SHP77 treated with DMSO at 0.1 percent for 48 hours (cell line): ENCODE measurements around the gene GFI1B.
"Not testable (repeated sequence)": the region's sequence is repeated elsewhere in the genome, so short reads cannot be mapped to it uniquely, and the experiment has no call there.

ENCODE experiments used
- DNase-seq: peaks from one replicate; lab custom pipeline; 2025; lab: John Stamatoyannopoulos, UW

The GFI1B gene

GRCh38 chr9:132991351-132992300, 13.1 kb downstream of the GFI1B start:
- no peak for DNase-seq

- no peak for DNase-seq
Measured at GRCh38 chr9:132993511-132993939, 15.0 kb downstream of the GFI1B start.

- no peak for DNase-seq
Measured at GRCh38 chr9:132994410-132995120, 16.1 kb downstream of the GFI1B start.

- DNase-seq = no peak
Measured at GRCh38 chr9:132995121-132995420, 16.6 kb downstream of the GFI1B start.

GRCh38 chr9:132995879-132996278, 17.4 kb downstream of the GFI1B start:
- no peak for DNase-seq

- no peak for DNase-seq
Measured at GRCh38 chr9:132996526-132996925, 18.0 kb downstream of the GFI1B start.

- DNase-seq = no peak
Measured at GRCh38 chr9:132997591-132997990, 19.1 kb downstream of the GFI1B start.

- not testable (repeated sequence) for DNase-seq
Measured at GRCh38 chr9:132998221-132998620, 19.7 kb downstream of the GFI1B start.

- no peak for DNase-seq
Measured at GRCh38 chr9:132998831-132999635, 20.5 kb downstream of the GFI1B start.

GRCh38 chr9:133002147-133003070, 23.9 kb downstream of the GFI1B start:
- DNase-seq = no peak

- no peak for DNase-seq
Measured at GRCh38 chr9:133003071-133003461, 24.6 kb downstream of the GFI1B start.

- DNase-seq = no peak
Measured at GRCh38 chr9:133003671-133004090, 25.2 kb downstream of the GFI1B start.

- DNase-seq = no peak
Measured at GRCh38 chr9:133004091-133004998, 25.9 kb downstream of the GFI1B start.

GRCh38 chr9:133004999-133005760, 26.7 kb downstream of the GFI1B start:
- DNase-seq = no peak

- DNase-seq = no peak
Measured at GRCh38 chr9:133005957-133006356, 27.5 kb downstream of the GFI1B start.

GRCh38 chr9:133006731-133007352, 28.3 kb downstream of the GFI1B start:
- DNase-seq = no peak

GRCh38 chr9:133008406-133008805, 29.9 kb downstream of the GFI1B start:
- DNase-seq = no peak

GRCh38 chr9:133008824-133009223, 30.3 kb downstream of the GFI1B start:
- no peak for DNase-seq
